Neural progenitor cell (in vitro differentiated cells): ENCODE measurements around the gene SPARCL1.

Experiments
- EZH2 ChIP-seq: fragments of 200-600 bp; sonication (generic); IDR thresholded peaks from 2 replicates; pipeline ENCODE4 v1.6.1; 2017; ENCODE audit warnings: antibody characterized with exemption, mild to moderate bottlenecking, moderate library complexity
- EZH2phosphoT487 ChIP-seq: fragments of 200-600 bp; sonication (generic); IDR thresholded peaks from 2 replicates; pipeline ENCODE4 v1.6.1; 2017; ENCODE audit warnings: antibody characterized with exemption
- TF ChIP-seq, protein P1 (sequence below): fragments of 200-600 bp; sonication (generic); IDR thresholded peaks from 2 replicates; pipeline ENCODE4 v1.5.1; 2017; ENCODE audit warnings: antibody characterized with exemption, mild to moderate bottlenecking

- TF ChIP-seq, protein P1, sequence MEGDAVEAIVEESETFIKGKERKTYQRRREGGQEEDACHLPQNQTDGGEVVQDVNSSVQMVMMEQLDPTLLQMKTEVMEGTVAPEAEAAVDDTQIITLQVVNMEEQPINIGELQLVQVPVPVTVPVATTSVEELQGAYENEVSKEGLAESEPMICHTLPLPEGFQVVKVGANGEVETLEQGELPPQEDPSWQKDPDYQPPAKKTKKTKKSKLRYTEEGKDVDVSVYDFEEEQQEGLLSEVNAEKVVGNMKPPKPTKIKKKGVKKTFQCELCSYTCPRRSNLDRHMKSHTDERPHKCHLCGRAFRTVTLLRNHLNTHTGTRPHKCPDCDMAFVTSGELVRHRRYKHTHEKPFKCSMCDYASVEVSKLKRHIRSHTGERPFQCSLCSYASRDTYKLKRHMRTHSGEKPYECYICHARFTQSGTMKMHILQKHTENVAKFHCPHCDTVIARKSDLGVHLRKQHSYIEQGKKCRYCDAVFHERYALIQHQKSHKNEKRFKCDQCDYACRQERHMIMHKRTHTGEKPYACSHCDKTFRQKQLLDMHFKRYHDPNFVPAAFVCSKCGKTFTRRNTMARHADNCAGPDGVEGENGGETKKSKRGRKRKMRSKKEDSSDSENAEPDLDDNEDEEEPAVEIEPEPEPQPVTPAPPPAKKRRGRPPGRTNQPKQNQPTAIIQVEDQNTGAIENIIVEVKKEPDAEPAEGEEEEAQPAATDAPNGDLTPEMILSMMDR: no peak
- TF ChIP-seq EZH2phosphoT487 (no peak), EZH2 (no peak)
These were observed 12.3 kb upstream of the SPARCL1 start for GRCh38 chr4:87541521-87541920.
